Activated CD4-positive, alpha-beta T cell treated with anti-CD3 and anti-CD28 coated beads, Interleukin-2, amount 10 ng/mL, durations not matched to agents 24 days and 14 days (primary cell): Measurements from ENCODE around the gene IGSF8. TPM values are rescaled to one million over a fixed set of nuclear protein-coding genes. Genes with fewer than 3 reads are reported as not detected.
A peak's percentile ranks its signal among the peaks of the same experiment; 100 is the strongest.

Experiments
- DNase-seq: peaks from one replicate; pipeline ENCODE4 v3.0.0; 2022
- H3K27ac Mint-ChIP-seq: one replicate; pipeline ENCODE4 v1.8.0; 2022; ENCODE audit warnings: mild to moderate bottlenecking, mixed read lengths
- H3K27me3 Mint-ChIP-seq: one replicate; pipeline ENCODE4 v1.8.0; 2022; ENCODE audit warnings: mixed read lengths
- H3K36me3 Mint-ChIP-seq: one replicate; pipeline ENCODE4 v1.8.0; 2022; ENCODE audit warnings: low read depth, mild to moderate bottlenecking, mixed read lengths
- H3K4me1 Mint-ChIP-seq: one replicate; pipeline ENCODE4 v1.8.0; 2021; ENCODE audit warnings: mixed read lengths
- H3K4me3 Mint-ChIP-seq: one replicate; pipeline ENCODE4 v1.8.0; 2022; ENCODE audit warnings: mild to moderate bottlenecking, moderate library complexity, mixed read lengths
- H3K9me3 Mint-ChIP-seq: one replicate; pipeline ENCODE4 v1.8.0; 2021; ENCODE audit warnings: mixed read lengths
- intact Hi-C: fragments of 100-400 bp; cut with micrococcal nuclease; formaldehyde crosslinking; loops from one replicate; pipeline ENCODE4 v1.15.1; 2023
- total RNA-seq: library from RNA; stranded (reverse); gene quantifications from 2 replicates; pipeline ENCODE4 v1.2.3, GENCODE V29; 2022

Gene IGSF8
- total RNA-seq, 1 donor from 2014 or later, result 26.7 TPM

GRCh38 chr1:160082487-160082886, 15.9 kb downstream of the IGSF8 start:
- H3K27me3 Mint-ChIP-seq, result peaks cover 42% of the 10 kb centered on the region
- H3K4me1 Mint-ChIP-seq, result peaks cover 24% of the 10 kb centered on the region
- no peak overlapping the region for H3K27ac Mint-ChIP-seq
- no peak for DNase-seq
- intact Hi-C loops, result loop anchor here (5.0 kb wide), 1 partner anchor 50 kb away; the partner anchor contains the start of gene PIGM
- peaks cover 4% of the 10 kb centered on the region for H3K36me3 Mint-ChIP-seq
- no peaks in the 10 kb centered on the region for H3K9me3 Mint-ChIP-seq
- no peak overlapping the region for H3K4me3 Mint-ChIP-seq

GRCh38 chr1:160081261-160081936, 17.0 kb downstream of the IGSF8 start, which contains the start of gene KCNJ9:
Gene KCNJ9, plus strand, starts transcription at chr1:160081538. Its CDS starts 2,493 bp downstream, at chr1:160084031.
- no peak within 1 kb of the TSS for H3K27ac Mint-ChIP-seq
- H3K9me3 Mint-ChIP-seq, result no peaks in the 10 kb centered on the region
- peaks cover 4% of the 10 kb centered on the region for H3K36me3 Mint-ChIP-seq
- peaks cover 24% of the 10 kb centered on the region for H3K4me1 Mint-ChIP-seq
- peaks cover 46% of the 10 kb centered on the region for H3K27me3 Mint-ChIP-seq
- intact Hi-C loops, result loop anchor here (5.0 kb wide), 1 partner anchor 49 kb away; the partner anchor contains the start of gene PIGM
- DNase-seq, result no peak
- no peak within 1 kb of the TSS for H3K4me3 Mint-ChIP-seq

- H3K9me3 Mint-ChIP-seq, result no peaks in the 10 kb centered on the region
- no peaks in the 10 kb centered on the region for H3K36me3 Mint-ChIP-seq
- intact Hi-C loops, result loop anchor here (5.0 kb wide), 1 partner anchor 48 kb away; the partner anchor contains the start of gene PIGM
- H3K4me1 Mint-ChIP-seq, result peaks cover 17% of the 10 kb centered on the region
- no peak for DNase-seq
- peaks cover 47% of the 10 kb centered on the region for H3K27me3 Mint-ChIP-seq
- H3K27ac Mint-ChIP-seq, result no peak overlapping the region
- H3K4me3 Mint-ChIP-seq, result no peak overlapping the region
These were observed 17.9 kb downstream of the IGSF8 start for GRCh38 chr1:160080381-160081100.

DNA sequence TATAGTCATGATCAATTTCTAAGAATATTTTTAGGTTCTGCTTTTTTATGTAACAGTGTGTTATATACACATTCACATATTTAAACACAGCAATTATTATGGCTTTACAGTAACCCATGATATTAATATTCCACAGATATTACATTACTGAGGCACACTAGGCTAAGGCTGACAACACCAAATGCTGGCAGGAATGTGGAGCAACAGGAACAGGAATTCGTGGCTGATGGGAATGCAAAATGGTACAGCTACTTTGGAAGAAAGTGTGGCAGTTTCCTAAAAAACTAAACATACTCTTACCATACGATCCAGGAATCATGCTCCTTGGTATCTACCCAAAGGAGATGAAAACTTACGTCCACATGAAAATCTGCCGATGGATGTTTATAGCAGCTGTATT, 19.0 kb downstream of the IGSF8 start:
- Mint-ChIP-seq H3K27me3 (peaks cover 50% of the 10 kb centered on the region), H3K9me3 (no peaks in the 10 kb centered on the region), H3K4me1 (peaks cover 16% of the 10 kb centered on the region), H3K36me3 (no peaks in the 10 kb centered on the region), H3K27ac (no peak overlapping the region), H3K4me3 (no peak overlapping the region)
- DNase-seq, result no peak
- intact Hi-C loops, result loop anchor here (2.0 kb wide), 1 partner anchor 143 kb away; no protein-coding TSS in a partner anchor

- Mint-ChIP-seq H3K27me3 (peaks cover 51% of the 10 kb centered on the region), H3K4me1 (peaks cover 12% of the 10 kb centered on the region), H3K36me3 (no peaks in the 10 kb centered on the region), H3K9me3 (no peaks in the 10 kb centered on the region), H3K4me3 (no peak overlapping the region), H3K27ac (no peak overlapping the region)
- intact Hi-C loops, result loop anchor here (2.0 kb wide), 1 partner anchor 142 kb away; no protein-coding TSS in a partner anchor
- peak; percentile 89 for DNase-seq
These were observed 19.8 kb downstream of the IGSF8 start for GRCh38 chr1:160078512-160079195.

GRCh38 chr1:160077486-160077885, 20.9 kb downstream of the IGSF8 start:
- Mint-ChIP-seq H3K27me3 (peaks cover 46% of the 10 kb centered on the region), H3K4me1 (peaks cover 12% of the 10 kb centered on the region), H3K27ac (no peak overlapping the region), H3K4me3 (no peak overlapping the region), H3K9me3 (no peaks in the 10 kb centered on the region), H3K36me3 (no peaks in the 10 kb centered on the region)
- intact Hi-C loops, result no loop called here
- no peak for DNase-seq

- Mint-ChIP-seq H3K27ac (no peak overlapping the region), H3K36me3 (no peaks in the 10 kb centered on the region), H3K4me3 (no peak overlapping the region), H3K27me3 (peaks cover 43% of the 10 kb centered on the region), H3K9me3 (no peaks in the 10 kb centered on the region), H3K4me1 (peaks cover 18% of the 10 kb centered on the region)
- intact Hi-C loops, result no loop called here
- DNase-seq, result no peak
These were observed 22.1 kb downstream of the IGSF8 start for GRCh38 chr1:160076295-160076694.

GRCh38 chr1:160075836-160076235, 22.6 kb downstream of the IGSF8 start:
- intact Hi-C loops, result no loop called here
- Mint-ChIP-seq H3K4me1 (peaks cover 14% of the 10 kb centered on the region), H3K36me3 (no peaks in the 10 kb centered on the region), H3K4me3 (no peak overlapping the region), H3K27me3 (peaks cover 40% of the 10 kb centered on the region), H3K27ac (no peak overlapping the region), H3K9me3 (no peaks in the 10 kb centered on the region)
- DNase-seq, result no peak

GRCh38 chr1:160074865-160075264, 23.6 kb downstream of the IGSF8 start:
- intact Hi-C loops, result no loop called here
- Mint-ChIP-seq H3K36me3 (no peaks in the 10 kb centered on the region), H3K27ac (no peak overlapping the region), H3K4me3 (no peak overlapping the region), H3K9me3 (no peaks in the 10 kb centered on the region), H3K27me3 (peaks cover 38% of the 10 kb centered on the region), H3K4me1 (peaks cover 17% of the 10 kb centered on the region)
- no peak for DNase-seq

GRCh38 chr1:160071289-160071688, 27.1 kb downstream of the IGSF8 start:
- Mint-ChIP-seq H3K4me3 (no peak overlapping the region), H3K27ac (no peak overlapping the region), H3K4me1 (peaks cover 14% of the 10 kb centered on the region), H3K27me3 (peaks cover 48% of the 10 kb centered on the region), H3K9me3 (no peaks in the 10 kb centered on the region), H3K36me3 (no peaks in the 10 kb centered on the region)
- intact Hi-C loops, result no loop called here
- DNase-seq, result no peak

DNA sequence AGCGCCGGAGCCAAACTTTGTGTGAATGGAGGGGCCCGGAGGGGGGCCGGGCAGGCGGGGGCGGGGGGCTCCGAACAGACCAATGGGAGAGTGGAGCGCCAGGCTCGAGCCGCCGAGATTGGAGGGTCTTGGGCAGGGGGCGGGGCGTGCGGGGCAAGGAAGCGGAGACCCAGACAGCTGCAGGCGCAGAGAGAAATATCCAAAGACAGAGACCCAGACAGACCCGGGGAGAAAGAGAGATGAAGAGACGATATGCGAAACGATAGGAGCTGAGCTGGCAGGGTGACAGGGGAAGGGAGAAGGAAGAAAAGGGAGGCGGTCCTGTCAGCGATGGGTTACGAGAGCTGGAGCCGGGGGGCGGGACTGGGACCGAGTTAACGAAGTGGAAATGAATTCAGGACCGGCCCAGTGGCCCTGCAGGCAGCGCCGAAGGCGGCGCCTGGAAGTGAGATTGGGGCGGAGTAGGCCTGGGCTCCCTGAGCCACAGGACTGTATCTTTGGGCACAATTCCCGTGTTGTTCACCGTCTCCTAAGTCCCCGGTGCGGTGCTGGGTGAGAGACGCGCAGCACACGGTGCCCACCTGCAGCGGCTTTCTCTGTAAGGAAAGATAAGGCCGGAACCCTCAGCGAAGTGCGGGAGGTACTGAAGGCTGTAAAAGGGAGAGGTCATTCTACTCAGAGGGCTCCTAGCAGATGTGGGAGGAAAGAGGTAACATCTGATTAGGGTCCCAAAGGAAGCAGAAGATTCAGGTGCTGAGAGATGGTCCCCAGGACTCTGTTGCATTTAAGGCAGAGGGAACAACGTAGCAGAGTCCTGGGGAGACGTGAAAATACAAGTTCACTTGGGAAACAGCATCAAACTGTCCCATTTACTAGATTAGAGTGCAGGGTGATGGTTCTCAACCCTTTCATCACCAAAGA, 27.9 kb downstream of the IGSF8 start:
- H3K9me3 Mint-ChIP-seq, result no peaks in the 10 kb centered on the region
- peak overlapping the region; percentile 80 for H3K4me3 Mint-ChIP-seq
- no peak overlapping the region for H3K27ac Mint-ChIP-seq
- intact Hi-C loops, result no loop called here
- H3K4me1 Mint-ChIP-seq, result peaks cover 14% of the 10 kb centered on the region
- peak; percentile 83 for DNase-seq
- no peaks in the 10 kb centered on the region for H3K36me3 Mint-ChIP-seq
- peaks cover 52% of the 10 kb centered on the region for H3K27me3 Mint-ChIP-seq

DNA sequence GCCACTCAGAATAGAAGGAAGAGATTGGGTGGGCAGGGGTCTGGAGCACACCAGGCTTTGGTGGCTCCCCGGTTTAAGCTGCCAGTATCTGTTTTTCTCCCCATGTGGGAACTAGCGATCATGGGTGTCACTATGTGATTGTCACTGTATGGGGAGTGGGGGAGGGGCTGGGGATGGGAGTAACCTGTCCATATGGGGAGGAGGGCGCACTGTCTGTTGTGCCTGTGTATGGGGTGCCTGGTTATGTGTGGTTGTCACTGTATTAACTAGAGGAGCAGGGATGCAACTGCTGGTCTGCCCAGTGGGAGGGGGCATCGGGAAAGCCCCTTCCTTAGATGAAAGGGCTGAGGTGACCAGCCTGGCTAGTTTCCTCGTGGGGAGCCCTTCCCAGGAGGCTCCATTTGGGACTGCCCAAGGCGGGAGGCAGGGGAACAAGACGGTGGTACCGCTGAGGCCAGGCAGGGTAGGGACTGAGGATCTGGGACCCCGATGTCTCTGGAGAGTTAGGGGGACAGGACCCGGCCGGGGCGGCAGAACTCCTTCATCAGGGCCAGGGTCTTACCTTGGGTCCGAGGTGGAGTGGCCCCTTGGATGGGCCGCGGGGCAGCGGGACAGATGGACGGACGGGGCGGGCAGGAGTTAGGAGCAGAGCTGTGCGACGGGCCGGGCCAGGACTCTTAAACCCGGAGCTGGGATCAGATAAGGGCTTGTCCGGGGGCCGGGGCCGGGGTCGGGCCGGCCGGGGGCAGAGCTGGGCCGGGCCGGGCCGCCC, 28.8 kb downstream of the IGSF8 start, which contains the start of gene KCNJ10:
Gene KCNJ10 (minus strand): TSS at position 701 of the 772 bp plus-strand sequence. CDS start 27,628 bp downstream, outside the sequence.
- peak within 1 kb of the TSS; percentile 80 for H3K4me3 Mint-ChIP-seq
- no peak for DNase-seq
- peaks cover 14% of the 10 kb centered on the region for H3K4me1 Mint-ChIP-seq
- peaks cover 55% of the 10 kb centered on the region for H3K27me3 Mint-ChIP-seq
- H3K27ac Mint-ChIP-seq, result no peak within 1 kb of the TSS
- no peaks in the 10 kb centered on the region for H3K36me3 Mint-ChIP-seq
- intact Hi-C loops, result no loop called here
- H3K9me3 Mint-ChIP-seq, result no peaks in the 10 kb centered on the region
